ENCODE measurements around the gene MYL4.
"Not testable (repeated sequence)": the region's sequence is repeated elsewhere in the genome, so short reads cannot be mapped to it uniquely, and the experiment has no call there.

The MYL4 gene

GRCh38 chr17:47250855-47251254 lies 41.7 kb downstream of the MYL4 start:
- Mint-ChIP-seq H3K27me3 (peaks cover 55% of the 10 kb centered on the region), H3K27ac (no peak overlapping the region), H3K4me1 (peaks cover 11% of the 10 kb centered on the region), H3K4me3 (no peak overlapping the region), H3K36me3 (no peaks in the 10 kb centered on the region), H3K9me3 (no peaks in the 10 kb centered on the region)
- CTCF ChIA-PET: no interaction called here
- no peak for DNase-seq

GRCh38 chr17:47251421-47251940 lies 42.3 kb downstream of the MYL4 start:
- peaks cover 14% of the 10 kb centered on the region for H3K4me1 Mint-ChIP-seq
- CTCF ChIA-PET: interaction anchor here (1.6 kb wide), 1 partner anchor 22 kb away, joined by 4 read pairs; no protein-coding TSS in a partner anchor
- DNase-seq: no peak
- no peaks in the 10 kb centered on the region for H3K9me3 Mint-ChIP-seq
- H3K27ac Mint-ChIP-seq: no peak overlapping the region
- H3K36me3 Mint-ChIP-seq: no peaks in the 10 kb centered on the region
- H3K4me3 Mint-ChIP-seq: no peak overlapping the region
- peaks cover 58% of the 10 kb centered on the region for H3K27me3 Mint-ChIP-seq

- CTCF ChIA-PET: interaction anchor here (1.6 kb wide), 1 partner anchor 22 kb away, joined by 4 read pairs; no protein-coding TSS in a partner anchor
- no peaks in the 10 kb centered on the region for H3K36me3 Mint-ChIP-seq
- peaks cover 64% of the 10 kb centered on the region for H3K27me3 Mint-ChIP-seq
- H3K4me3 Mint-ChIP-seq: peak overlapping the region; percentile 43
- H3K27ac Mint-ChIP-seq: no peak overlapping the region
- no peak for DNase-seq
- peaks cover 19% of the 10 kb centered on the region for H3K4me1 Mint-ChIP-seq
- no peaks in the 10 kb centered on the region for H3K9me3 Mint-ChIP-seq
Observed at GRCh38 chr17:47252209-47252608, 43.1 kb downstream of the MYL4 start.

GRCh38 chr17:47252766-47253512 lies 43.8 kb downstream of the MYL4 start:
- CTCF ChIA-PET: interaction anchor here (1.6 kb wide), 1 partner anchor 23 kb away, joined by 4 read pairs; no protein-coding TSS in a partner anchor
- Mint-ChIP-seq H3K27ac (no peak overlapping the region), H3K4me1 (peaks cover 26% of the 10 kb centered on the region), H3K9me3 (no peaks in the 10 kb centered on the region), H3K4me3 (peak overlapping the region; percentile 50), H3K27me3 (peaks cover 71% of the 10 kb centered on the region), H3K36me3 (no peaks in the 10 kb centered on the region)
- DNase-seq: no peak

- H3K27ac Mint-ChIP-seq: peak within 1 kb of the TSS; percentile 45
- H3K4me3 Mint-ChIP-seq: peak within 1 kb of the TSS; percentile 83
- CTCF ChIA-PET: no interaction called here
- H3K36me3 Mint-ChIP-seq: no peaks in the 10 kb centered on the region
- peak; percentile 76 for DNase-seq
- no peaks in the 10 kb centered on the region for H3K9me3 Mint-ChIP-seq
- H3K27me3 Mint-ChIP-seq: peaks cover 79% of the 10 kb centered on the region
- peaks cover 35% of the 10 kb centered on the region for H3K4me1 Mint-ChIP-seq
Observed at GRCh38 chr17:47253541-47254402, 44.6 kb downstream of the MYL4 start, which contains the start of gene ITGB3. TSS of gene ITGB3 (plus strand) at chr17:47253827. CDS start at chr17:47253862, 35 bp downstream.

GRCh38 chr17:47254403-47254943 lies 45.3 kb downstream of the MYL4 start:
- Mint-ChIP-seq H3K9me3 (no peaks in the 10 kb centered on the region), H3K36me3 (no peaks in the 10 kb centered on the region), H3K4me3 (peak overlapping the region; percentile 83), H3K27me3 (peaks cover 75% of the 10 kb centered on the region), H3K4me1 (peaks cover 35% of the 10 kb centered on the region), H3K27ac (peak overlapping the region; percentile 45)
- no peak for DNase-seq
- CTCF ChIA-PET: no interaction called here

- Mint-ChIP-seq H3K27me3 (peaks cover 74% of the 10 kb centered on the region), H3K36me3 (no peaks in the 10 kb centered on the region), H3K4me1 (peaks cover 35% of the 10 kb centered on the region), H3K4me3 (no peak overlapping the region), H3K27ac (no peak overlapping the region), H3K9me3 (no peaks in the 10 kb centered on the region)
- CTCF ChIA-PET: no interaction called here
- no peak for DNase-seq
Observed at GRCh38 chr17:47257651-47258339, 48.6 kb downstream of the MYL4 start.

GRCh38 chr17:47262586-47262985 lies 53.4 kb downstream of the MYL4 start:
- CTCF ChIA-PET: interaction anchor here (1.3 to 1.6 kb wide), 2 partner anchors 43 to 53 kb away, joined by 3 to 4 read pairs; no protein-coding TSS in a partner anchor
- no peak overlapping the region for H3K27ac Mint-ChIP-seq
- no peak for DNase-seq
- H3K9me3 Mint-ChIP-seq: no peaks in the 10 kb centered on the region
- H3K4me1 Mint-ChIP-seq: peaks cover 13% of the 10 kb centered on the region
- no peaks in the 10 kb centered on the region for H3K36me3 Mint-ChIP-seq
- no peak overlapping the region for H3K4me3 Mint-ChIP-seq
- peaks cover 50% of the 10 kb centered on the region for H3K27me3 Mint-ChIP-seq

GRCh38 chr17:47264166-47264565 lies 55.0 kb downstream of the MYL4 start:
- Mint-ChIP-seq H3K4me3 (no peak overlapping the region), H3K9me3 (no peaks in the 10 kb centered on the region), H3K36me3 (no peaks in the 10 kb centered on the region), H3K4me1 (no peaks in the 10 kb centered on the region), H3K27ac (no peak overlapping the region), H3K27me3 (peaks cover 38% of the 10 kb centered on the region)
- CTCF ChIA-PET: no interaction called here
- DNase-seq: no peak

- no peak overlapping the region for H3K27ac Mint-ChIP-seq
- no peaks in the 10 kb centered on the region for H3K4me1 Mint-ChIP-seq
- peaks cover 40% of the 10 kb centered on the region for H3K27me3 Mint-ChIP-seq
- CTCF ChIA-PET: no interaction called here
- peaks cover 4% of the 10 kb centered on the region for H3K9me3 Mint-ChIP-seq
- no peaks in the 10 kb centered on the region for H3K36me3 Mint-ChIP-seq
- H3K4me3 Mint-ChIP-seq: no peak overlapping the region
- no peak for DNase-seq
Observed at GRCh38 chr17:47265983-47266541, 56.9 kb downstream of the MYL4 start.

- H3K4me3 Mint-ChIP-seq: no peak overlapping the region
- peaks cover 40% of the 10 kb centered on the region for H3K27me3 Mint-ChIP-seq
Observed at GRCh38 chr17:47266782-47267181, 57.6 kb downstream of the MYL4 start.

GRCh38 chr17:47267354-47267828 lies 58.2 kb downstream of the MYL4 start:
- DNase-seq: no peak
- H3K4me1 Mint-ChIP-seq: no peaks in the 10 kb centered on the region
- H3K27ac Mint-ChIP-seq: no peak overlapping the region

More at GRCh38 chr17:47266782-47267181, 57.6 kb downstream of the MYL4 start:
- DNase-seq: no peak
- Mint-ChIP-seq H3K4me1 (no peaks in the 10 kb centered on the region), H3K9me3 (peaks cover 4% of the 10 kb centered on the region), H3K27ac (no peak overlapping the region), H3K36me3 (no peaks in the 10 kb centered on the region)
- CTCF ChIA-PET: no interaction called here

GRCh38 chr17:47268964-47269363 lies 59.8 kb downstream of the MYL4 start:
- CTCF ChIA-PET, H3K36me3 Mint-ChIP-seq, H3K4me1 Mint-ChIP-seq, H3K27ac Mint-ChIP-seq, DNase-seq, H3K9me3 Mint-ChIP-seq, H3K4me3 Mint-ChIP-seq: not testable (repeated sequence)
- peaks cover 35% of the 10 kb centered on the region for H3K27me3 Mint-ChIP-seq

More at GRCh38 chr17:47267354-47267828, 58.2 kb downstream of the MYL4 start:
- Mint-ChIP-seq H3K36me3 (no peaks in the 10 kb centered on the region), H3K27me3 (peaks cover 36% of the 10 kb centered on the region), H3K4me3 (no peak overlapping the region), H3K9me3 (peaks cover 4% of the 10 kb centered on the region)
- CTCF ChIA-PET: no interaction called here
